Measurements from ENCODE around the gene MYADML2.

Gene MYADML2

DNA sequence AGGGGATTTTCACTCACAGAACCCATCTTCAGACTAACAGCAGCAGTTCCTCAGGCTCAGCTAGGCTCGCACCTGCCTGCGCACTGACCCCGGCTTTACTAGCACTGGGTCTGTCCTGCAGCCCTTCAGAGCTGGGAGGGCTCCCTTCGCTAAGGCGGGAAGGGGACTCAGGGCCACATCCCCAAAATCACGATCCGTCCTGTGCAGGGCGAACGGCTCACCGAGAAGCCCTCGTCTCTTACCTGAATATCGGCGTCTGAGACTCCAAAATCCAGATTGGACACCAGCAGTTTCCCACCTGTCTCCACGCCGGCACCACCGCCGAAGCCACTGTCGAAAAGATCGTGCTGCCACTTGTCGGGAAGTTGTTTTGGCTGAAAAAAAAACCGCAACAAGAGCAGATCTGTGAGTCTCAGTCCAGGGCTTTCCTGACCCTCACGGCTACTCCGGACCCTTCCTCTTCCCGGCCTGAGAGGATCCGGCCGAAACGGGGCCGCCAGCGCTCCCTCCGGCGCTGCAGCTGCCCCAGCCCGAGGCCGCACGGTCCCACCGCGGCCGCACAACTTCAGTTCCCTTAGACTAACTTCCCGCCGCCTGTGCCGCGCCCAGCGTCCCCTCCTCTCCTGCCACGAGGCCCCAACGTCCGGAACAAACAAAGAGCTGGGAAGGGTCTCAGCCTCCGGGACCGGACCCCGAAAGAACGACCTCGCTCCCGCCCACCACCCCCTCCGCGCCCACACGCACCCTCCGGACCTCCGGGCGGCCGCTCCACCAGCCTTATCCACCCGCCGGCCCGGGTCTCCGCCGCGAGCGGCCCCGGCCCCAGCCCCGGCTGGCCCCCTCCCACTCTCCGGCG, 56.4 kb downstream of the MYADML2 start:
- ATAC-seq, result no peak
- TF ChIP-seq CREB5 (CRISPR knock-in tag; IDR thresholded peaks at IDR 0.05; ENCODE audit: low read depth) (no peak), TCF4 (CRISPR knock-in tag; IDR thresholded peaks at IDR 0.05; ENCODE audit: borderline replicate concordance) (no peak), RARB (CRISPR knock-in tag; IDR thresholded peaks at IDR 0.05) (no peak), ZNF565 (CRISPR knock-in tag; conservative IDR thresholded peaks at IDR 0.05; ENCODE audit: low read depth) (no peak), BACH2 (CRISPR knock-in tag; IDR thresholded peaks at IDR 0.05; ENCODE audit: borderline replicate concordance) (no peak), ISL1 (CRISPR knock-in tag; IDR thresholded peaks at IDR 0.05) (no peak), PPARA (CRISPR knock-in tag; IDR thresholded peaks at IDR 0.05; ENCODE audit: borderline replicate concordance) (no peak), ZNF8 (CRISPR knock-in tag; IDR thresholded peaks at IDR 0.05) (no peak), OSR1 (CRISPR knock-in tag; IDR thresholded peaks at IDR 0.05) (no peak), TOX (CRISPR knock-in tag; IDR thresholded peaks at IDR 0.05; ENCODE audit: borderline replicate concordance) (no peak), SNAI2 (CRISPR knock-in tag; IDR thresholded peaks at IDR 0.05) (no peak), POU6F1 (CRISPR knock-in tag; IDR thresholded peaks at IDR 0.05; ENCODE audit: borderline replicate concordance, low read depth) (no peak), ZC3H10 (CRISPR knock-in tag; IDR thresholded peaks at IDR 0.05) (no peak)
- TF ChIP-seq, protein P1, sequence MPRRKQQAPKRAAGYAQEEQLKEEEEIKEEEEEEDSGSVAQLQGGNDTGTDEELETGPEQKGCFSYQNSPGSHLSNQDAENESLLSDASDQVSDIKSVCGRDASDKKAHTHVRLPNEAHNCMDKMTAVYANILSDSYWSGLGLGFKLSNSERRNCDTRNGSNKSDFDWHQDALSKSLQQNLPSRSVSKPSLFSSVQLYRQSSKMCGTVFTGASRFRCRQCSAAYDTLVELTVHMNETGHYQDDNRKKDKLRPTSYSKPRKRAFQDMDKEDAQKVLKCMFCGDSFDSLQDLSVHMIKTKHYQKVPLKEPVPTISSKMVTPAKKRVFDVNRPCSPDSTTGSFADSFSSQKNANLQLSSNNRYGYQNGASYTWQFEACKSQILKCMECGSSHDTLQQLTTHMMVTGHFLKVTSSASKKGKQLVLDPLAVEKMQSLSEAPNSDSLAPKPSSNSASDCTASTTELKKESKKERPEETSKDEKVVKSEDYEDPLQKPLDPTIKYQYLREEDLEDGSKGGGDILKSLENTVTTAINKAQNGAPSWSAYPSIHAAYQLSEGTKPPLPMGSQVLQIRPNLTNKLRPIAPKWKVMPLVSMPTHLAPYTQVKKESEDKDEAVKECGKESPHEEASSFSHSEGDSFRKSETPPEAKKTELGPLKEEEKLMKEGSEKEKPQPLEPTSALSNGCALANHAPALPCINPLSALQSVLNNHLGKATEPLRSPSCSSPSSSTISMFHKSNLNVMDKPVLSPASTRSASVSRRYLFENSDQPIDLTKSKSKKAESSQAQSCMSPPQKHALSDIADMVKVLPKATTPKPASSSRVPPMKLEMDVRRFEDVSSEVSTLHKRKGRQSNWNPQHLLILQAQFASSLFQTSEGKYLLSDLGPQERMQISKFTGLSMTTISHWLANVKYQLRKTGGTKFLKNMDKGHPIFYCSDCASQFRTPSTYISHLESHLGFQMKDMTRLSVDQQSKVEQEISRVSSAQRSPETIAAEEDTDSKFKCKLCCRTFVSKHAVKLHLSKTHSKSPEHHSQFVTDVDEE (CRISPR knock-in tag; IDR thresholded peaks at IDR 0.05), result no peak

Data from SK-N-SH treated with all-trans-retinoic acid at 6 μM for 48 hours (cell line).